HCT116 (cell line): ENCODE results near the gene LIMK2. TPM values are rescaled to one million over a fixed set of nuclear protein-coding genes. Genes with fewer than 3 reads are reported as not detected.

Source experiments
- ATAC-seq: fragments of 200-7000 bp; cut with Tn5 transposase; 2 replicates; pipeline ENCODE4 v1.9.1; 2020; ENCODE audit warnings: mild to moderate bottlenecking, moderate library complexity
- BruUV-seq: library from RNA; stranded (reverse); fragments of 400-500 nt; replicated peaks from 2 replicates; lab custom pipeline; 2021; lab: Mats Ljungman, UMichigan
- CTCF ChIA-PET: fragments of 300-600 bp; sonication (Branson Sonifier 250); formaldehyde crosslinking; loops from one replicate; lab custom pipeline; 2021; ENCODE audit warnings: antibody characterized with exemption; lab: Charles Lee
- POLR2A ChIA-PET: fragments of 300-600, 350-600 bp; sonication (Branson Sonifier 250); formaldehyde crosslinking; loops from one replicate; lab custom pipeline; 2021; ENCODE audit warnings: antibody characterized with exemption; lab: Charles Lee
- RAD21 ChIA-PET, 2 experiments: fragments of 300-600 bp; sonication (Branson Sonifier 250); formaldehyde crosslinking; loops; one replicate each; lab custom pipeline; 2023; ENCODE audit warnings: low total read pairs in 2 of 2; ENCODE audit not compliant: uncharacterized antibody in 2 of 2, unreplicated experiment in 2 of 2, low non-redundant PET in 1 of 2; lab: Charles Lee
- DNase-seq: peaks from one replicate; pipeline ENCODE4 v3.0.0-alpha.2; 2010; ENCODE audit warnings: low read depth, low spot score
- H2AFZ ChIP-seq: fragments of 200-600 bp; shearing (Covaris generic), sonication (generic); 2 replicates; pipeline ENCODE4 v1.6.1; 2017; ENCODE audit warnings: low read depth, mixed run types, mixed read lengths, antibody characterized with exemption, low read length; ENCODE audit not compliant: poor library complexity, severe bottlenecking
- H3K27ac ChIP-seq: 2 replicates; pipeline ENCODE4 v1.5.1; 2012; ENCODE audit warnings: low read depth, low read length
- H3K27me3 ChIP-seq: fragments of 200-600 bp; sonication (generic); 2 replicates; pipeline ENCODE4 v1.6.1; 2016; ENCODE audit warnings: mixed run types, low read length, mixed read lengths; ENCODE audit not compliant: insufficient read depth
- H3K36me3 ChIP-seq, 2 experiments: fragments of 200-500 bp in 1 of 2; fragments of 200-600 bp in 1 of 2; sonication (Bioruptor generic) in 1 of 2; sonication (generic) in 1 of 2; 2 replicates each; pipeline versions ENCODE4 v1.5.1 to v1.6.1; 2014 to 2016; ENCODE audit warnings: low read length in 2 of 2, inconsistent platforms in 1 of 2, mixed read lengths in 1 of 2, mixed run types in 1 of 2; ENCODE audit not compliant: insufficient read depth in 2 of 2, control insufficient read depth in 1 of 2
- H3K4me1 ChIP-seq, 2 experiments: fragments of 200-600 bp in 1 of 2; sonication (generic) in 1 of 2; 2 replicates each; pipeline versions ENCODE4 v1.5.1 to v1.6.1; 2012 to 2017; ENCODE audit warnings: low read length in 2 of 2, inconsistent platforms in 1 of 2, mild to moderate bottlenecking in 1 of 2, mixed read lengths in 1 of 2, mixed run types in 1 of 2, moderate library complexity in 1 of 2; ENCODE audit not compliant: insufficient read depth in 2 of 2, control insufficient read depth in 1 of 2
- H3K4me2 ChIP-seq: fragments of 200-600 bp; sonication (generic); 2 replicates; pipeline ENCODE4 v1.6.1; 2017; ENCODE audit warnings: mixed run types, low read length, mixed read lengths
- H3K4me3 ChIP-seq, 2 experiments: fragments of 200-600 bp in 1 of 2; sonication (generic) in 1 of 2; replicated peaks in 1 of 2; 2 replicates each; pipeline ENCODE4 v1.5.1; 2011 to 2016; ENCODE audit warnings: low read length in 2 of 2, control low read depth in 1 of 2, low read depth in 1 of 2, mild to moderate bottlenecking in 1 of 2, mixed read lengths in 1 of 2, mixed run types in 1 of 2
- H3K79me2 ChIP-seq: fragments of 200-600 bp; sonication (generic); 2 replicates; pipeline ENCODE4 v1.6.1; 2017; ENCODE audit warnings: mild to moderate bottlenecking, mixed run types, low read length, moderate library complexity, mixed read lengths; ENCODE audit not compliant: insufficient read depth
- H3K9ac ChIP-seq: fragments of 200-600 bp; sonication (generic); 2 replicates; pipeline ENCODE4 v1.6.1; 2016; ENCODE audit warnings: low read length, mixed read lengths
- H3K9me2 ChIP-seq: fragments of 200-600 bp; sonication (generic), shearing (Covaris generic); 2 replicates; pipeline ENCODE4 v1.6.1; 2017; ENCODE audit warnings: mixed run types, mild to moderate bottlenecking, moderate library complexity; ENCODE audit not compliant: insufficient read depth
- H3K9me3 ChIP-seq, 2 experiments: fragments of 200-500 bp in 1 of 2; fragments of 200-600 bp in 1 of 2; sonication (Bioruptor generic) in 1 of 2; sonication (generic) in 1 of 2; 2 replicates each; pipeline ENCODE4 v1.6.1; 2014 to 2017; ENCODE audit warnings: low read length in 2 of 2, mixed read lengths in 2 of 2, inconsistent platforms in 1 of 2, low read depth in 1 of 2, mild to moderate bottlenecking in 1 of 2, mixed run types in 1 of 2, moderate library complexity in 1 of 2; ENCODE audit not compliant: control insufficient read depth in 1 of 2, insufficient read depth in 1 of 2
- H4K20me1 ChIP-seq: fragments of 200-600 bp; sonication (generic), shearing (Covaris generic); 2 replicates; pipeline ENCODE4 v1.6.1; 2017; ENCODE audit warnings: mixed run types, mild to moderate bottlenecking, moderate library complexity; ENCODE audit not compliant: insufficient read depth
- ATF3 ChIP-seq: IDR thresholded peaks from 2 replicates; pipeline ENCODE4 v1.6.1; 2012
- EZH2 ChIP-seq: fragments of 200-600 bp; sonication (generic); IDR thresholded peaks from 2 replicates; pipeline ENCODE4 v1.6.1; 2017; ENCODE audit warnings: antibody characterized with exemption, mixed run types
- EZH2phosphoT487 ChIP-seq: fragments of 200-600 bp; IDR thresholded peaks from 2 replicates; pipeline ENCODE4 v1.6.1; 2018; ENCODE audit warnings: antibody characterized with exemption, borderline replicate concordance
- JUND ChIP-seq: IDR thresholded peaks from 2 replicates; pipeline ENCODE4 v1.6.1; 2012
- SIN3A ChIP-seq: IDR thresholded peaks from 2 replicates; pipeline ENCODE4 v1.6.1; 2012; ENCODE audit warnings: low read depth
- SRF ChIP-seq: IDR thresholded peaks from 2 replicates; pipeline ENCODE4 v1.6.1; 2012; ENCODE audit warnings: low read depth
- ZBTB33 ChIP-seq: IDR thresholded peaks from 2 replicates; pipeline ENCODE4 v1.6.1; 2011; ENCODE audit warnings: mild to moderate bottlenecking, low read length, moderate library complexity; ENCODE audit not compliant: insufficient replicate concordance; ENCODE audit errors: extremely low read depth
- ZFX ChIP-seq: fragments of 450-650 bp; IDR thresholded peaks from 2 replicates; pipeline ENCODE4 v1.6.1; 2017
- ZNF274 ChIP-seq: fragments of 200-500 bp; sonication (Bioruptor generic); IDR thresholded peaks from 2 replicates; pipeline ENCODE4 v1.6.1; 2014; ENCODE audit warnings: mild to moderate bottlenecking, low read depth, low read length, inconsistent platforms
- intact Hi-C: fragments of 100-400 bp; cut with micrococcal nuclease; formaldehyde crosslinking; loops from 2 replicates; pipeline ENCODE4 v1.10.0; 2022
- total RNA-seq: library from RNA; stranded (reverse); gene quantifications from one replicate; pipeline ENCODE4 v1.2.1, GENCODE V29; 2021; ENCODE audit not compliant: unreplicated experiment

LIMK2 gene
- total RNA-seq, 1 experiment from 2014 or later = 21.9 TPM

GRCh38 chr22:31302537-31302936 lies 90.4 kb downstream of the LIMK2 start:
- Histone ChIP-seq H4K20me1 (no peaks in the 10 kb centered on the region), H3K4me3 (no peak overlapping the region)
- RAD21 ChIA-PET = no interaction called here
- no peak for DNase-seq
- TF ChIP-seq ZFX (no peak), EZH2 (no peak), JUND (no peak), ZBTB33 (no peak), SIN3A (no peak), ZNF274 (no peak), SRF (no peak), ATF3 (no peak), EZH2phosphoT487 (no peak)
- TF ChIP-seq, all 23 proteins: peak for 0
- Histone ChIP-seq H2AFZ (no peak overlapping the region), H3K4me1 (peaks cover 3 to 4% of the 10 kb centered on the region in 2 experiments; a peak in 1 of 4 replicates), H3K9me3 (no peaks in the 10 kb centered on the region), H3K79me2 (no peaks in the 10 kb centered on the region), H3K4me2 (no peak overlapping the region), H3K36me3 (no peaks in the 10 kb centered on the region), H3K9ac (no peak overlapping the region), H3K27ac (no peak overlapping the region), H3K9me2 (no peaks in the 10 kb centered on the region), H3K27me3 (peaks cover 9% of the 10 kb centered on the region; the same call in 1 of the 2 replicates)
- no TSS peak for BruUV-seq
- intact Hi-C loops = no loop called here
- ChIA-PET POLR2A (no interaction called here), CTCF (interaction anchor here (4.6 kb wide), 1 partner anchor 11 kb away, joined by 21 read pairs; no protein-coding TSS in a partner anchor)
- ATAC-seq = no peak
